ENCODE results near the gene POLR3E. TPM values are rescaled to one million over a fixed set of nuclear protein-coding genes. Genes with fewer than 3 reads are reported as not detected.

POLR3E gene
- total and polyA plus RNA-seq, 4 donors = 16.0 to 42.9 (median 18.3) TPM

- TF ChIP-seq FOXA2 (IDR thresholded peaks at IDR 0.05) (no peak), NR2F2 (IDR thresholded peaks at IDR 0.05) (no peak), EGR1 (IDR thresholded peaks at IDR 0.05; ENCODE audit: low read depth in 2 of 2) (no peak), RXRA (IDR thresholded peaks at IDR 0.05) (no peak), TAF1 (conservative IDR thresholded peaks at IDR 0.05) (no peak), RAD21 (IDR thresholded peaks at IDR 0.05) (no peak), SP1 (IDR thresholded peaks at IDR 0.05) (no peak), ZBTB33 (IDR thresholded peaks at IDR 0.05) (no peak), FOXA1 (IDR thresholded peaks at IDR 0.05) (no peak), YY1 (IDR thresholded peaks at IDR 0.05) (no peak)
Observed at GRCh38 chr16:22325598-22326368, 28.6 kb downstream of the POLR3E start (continued).

GRCh38 chr16:22326369-22326652, 29.1 kb downstream of the POLR3E start:
- Histone ChIP-seq H3K27ac (ENCODE audit: low read depth in 1 of 2, low read length in 2 of 2) (no peak overlapping the region), H3K9ac (ENCODE audit: low read depth in 1 of 2, low read length in 2 of 2) (no peak overlapping the region), H3K27me3 (ENCODE audit: control insufficient read depth in 4 of 4, insufficient read depth in 4 of 4, low read length in 3 of 4) (no peaks in the 10 kb centered on the region), H3K4me1 (ENCODE audit: control insufficient read depth in 4 of 4, insufficient read depth in 4 of 4, low read length in 3 of 4) (no peaks in the 10 kb centered on the region), H3K36me3 (ENCODE audit: control insufficient read depth in 4 of 4, insufficient read depth in 3 of 4, low read depth in 1 of 4, low read length in 3 of 4) (peaks cover 13 to 67% (median 29%) of the 10 kb centered on the region in 4 donors), H3K4me3 (ENCODE audit: low read depth in 1 of 3, low read length in 3 of 3) (no peak overlapping the region), H3K9me3 (ENCODE audit: control insufficient read depth in 4 of 4, low read length in 3 of 4) (no peaks in the 10 kb centered on the region)
- TF ChIP-seq JUND (IDR thresholded peaks at IDR 0.05) (no peak), ATF3 (IDR thresholded peaks at IDR 0.05) (no peak), HNF4A (conservative IDR thresholded peaks at IDR 0.05) (no peak), NR2F2 (IDR thresholded peaks at IDR 0.05) (no peak), HNF4G (IDR thresholded peaks at IDR 0.05) (no peak), FOXA1 (IDR thresholded peaks at IDR 0.05) (no peak), ZBTB33 (IDR thresholded peaks at IDR 0.05) (no peak), RAD21 (IDR thresholded peaks at IDR 0.05) (no peak), EGR1 (IDR thresholded peaks at IDR 0.05; ENCODE audit: low read depth in 2 of 2) (no peak), REST (IDR thresholded peaks at IDR 0.05) (no peak), CTCF (IDR thresholded peaks at IDR 0.05; ENCODE audit: low read depth, low read length, missing input control) (no peak), GABPA (IDR thresholded peaks at IDR 0.05 in 1 of 2, conservative IDR thresholded peaks at IDR 0.05 in 1 of 2) (no peak), FOXA2 (IDR thresholded peaks at IDR 0.05) (no peak), SP1 (IDR thresholded peaks at IDR 0.05) (no peak)
- 95% methylated on average over 4 of the region's 4 CpGs for WGBS
- no peak for DNase-seq (ENCODE audit: low spot score)
